Urinary bladder (tissue), 4 donors: Measurements from ENCODE around the gene PIWIL1. TPM values are rescaled to one million over a fixed set of nuclear protein-coding genes. Genes with fewer than 3 reads are reported as not detected.

ENCODE experiments used
- DNase-seq: peaks from one replicate; pipeline ENCODE4 v3.0.0-alpha.2; 2015; ENCODE audit errors: extremely low spot score
- H3K27ac ChIP-seq: one replicate; pipeline ENCODE4 v1.5.1; 2013; ENCODE audit warnings: low read depth, mild to moderate bottlenecking, moderate library complexity
- H3K36me3 ChIP-seq: one replicate; pipeline ENCODE4 v1.6.1; 2013; ENCODE audit warnings: mild to moderate bottlenecking, moderate library complexity; ENCODE audit not compliant: insufficient read depth
- H3K4me1 ChIP-seq: one replicate; pipeline ENCODE4 v1.6.1; 2013; ENCODE audit warnings: mild to moderate bottlenecking, moderate library complexity; ENCODE audit not compliant: insufficient read depth
- H3K4me3 ChIP-seq: one replicate; pipeline ENCODE4 v1.5.1; 2013; ENCODE audit warnings: low read depth, low read length
- WGBS: extraction: QIAGEN DNeasy Blood & Tissue Kit; methylation state at CpG from one replicate; pipeline ENCODE4 v1.1.7; 2013; 5-methylcytosine and 5-hydroxymethylcytosine counted together
- polyA plus RNA-seq: library from polyadenylated mRNA; stranded (reverse); fragments of 200-250 nt; gene quantifications from one replicate; pipeline ENCODE4 v1.2.3, GENCODE V29; 2013
- total RNA-seq: library from RNA; depleted of rRNA; stranded (reverse); fragments of >200 nt; gene quantifications from one replicate; pipeline ENCODE4 v1.2.3, GENCODE V29; 2014
- donor health status: healthy with polysubstance abuse.
- donor health status: healthy.

The PIWIL1 gene
- total and polyA plus RNA-seq, 2 donors = 0.21 TPM; not detected in 1

GRCh38 chr12:130412384-130412783, 74.7 kb downstream of the PIWIL1 start:
- Histone ChIP-seq H3K36me3 (no peaks in the 10 kb centered on the region), H3K27ac (no peak overlapping the region), H3K4me1 (no peaks in the 10 kb centered on the region), H3K4me3 (no peak overlapping the region)
- WGBS = 76% methylated on average over 8 of the region's 8 CpGs
- no peak for DNase-seq

- no peak overlapping the region for H3K4me3 ChIP-seq
- H3K27ac ChIP-seq = no peak overlapping the region
- 85% methylated on average over 18 of the region's 18 CpGs for WGBS
- no peaks in the 10 kb centered on the region for H3K36me3 ChIP-seq
- DNase-seq = no peak
- H3K4me1 ChIP-seq = no peaks in the 10 kb centered on the region
Observed at GRCh38 chr12:130413909-130414308, 76.2 kb downstream of the PIWIL1 start.

GRCh38 chr12:130414381-130414780, 76.7 kb downstream of the PIWIL1 start:
- no peak overlapping the region for H3K4me3 ChIP-seq
- no peak overlapping the region for H3K27ac ChIP-seq
- H3K4me1 ChIP-seq = no peaks in the 10 kb centered on the region
- 83% methylated on average over 7 of the region's 7 CpGs for WGBS
- no peaks in the 10 kb centered on the region for H3K36me3 ChIP-seq
- no peak for DNase-seq

GRCh38 chr12:130418251-130418650, 80.6 kb downstream of the PIWIL1 start:
- DNase-seq = no peak
- no peak overlapping the region for H3K4me3 ChIP-seq
- no peak overlapping the region for H3K27ac ChIP-seq
- no peaks in the 10 kb centered on the region for H3K36me3 ChIP-seq
- H3K4me1 ChIP-seq = no peaks in the 10 kb centered on the region
- 51% methylated on average over 3 of the region's 3 CpGs for WGBS

GRCh38 chr12:130419116-130419515, 81.4 kb downstream of the PIWIL1 start:
- Histone ChIP-seq H3K36me3 (no peaks in the 10 kb centered on the region), H3K4me3 (no peak overlapping the region), H3K4me1 (no peaks in the 10 kb centered on the region), H3K27ac (no peak overlapping the region)
- 64% methylated on average over 6 of the region's 6 CpGs for WGBS
- DNase-seq = no peak

GRCh38 chr12:130420071-130420470, 82.4 kb downstream of the PIWIL1 start:
- WGBS = 44% methylated on average over 4 of the region's 4 CpGs
- H3K27ac ChIP-seq = no peak overlapping the region
- H3K4me1 ChIP-seq = no peaks in the 10 kb centered on the region
- DNase-seq = no peak
- no peaks in the 10 kb centered on the region for H3K36me3 ChIP-seq
- no peak overlapping the region for H3K4me3 ChIP-seq

GRCh38 chr12:130421896-130422295, 84.2 kb downstream of the PIWIL1 start:
- WGBS = 54% methylated on average over 6 of the region's 6 CpGs
- no peak for DNase-seq
- no peaks in the 10 kb centered on the region for H3K4me1 ChIP-seq
- no peaks in the 10 kb centered on the region for H3K36me3 ChIP-seq
- H3K4me3 ChIP-seq = no peak overlapping the region
- H3K27ac ChIP-seq = no peak overlapping the region

Other genes with a start within 250 kb of the PIWIL1 start
- gene FZD10, start 175.4 kb upstream of the PIWIL1 start, total RNA-seq = 3.5 TPM
- gene FZD10, start 175.4 kb upstream of the PIWIL1 start, polyA plus RNA-seq = 4.3 TPM